ENCODE results near the gene C6orf136. TPM values are rescaled to one million over a fixed set of nuclear protein-coding genes. Genes with fewer than 3 reads are reported as not detected.
"Not testable (repeated sequence)": the region's sequence is repeated elsewhere in the genome, so short reads cannot be mapped to it uniquely, and the experiment has no call there.

C6orf136 gene
- total and polyA plus RNA-seq, 9 of the 15 experiments (the other 6 are each of a cell fraction or from before 2014, with no cell fraction given) = 14.1 to 63.1 (median 18.4) TPM

- TF ChIP-seq, protein P1, sequence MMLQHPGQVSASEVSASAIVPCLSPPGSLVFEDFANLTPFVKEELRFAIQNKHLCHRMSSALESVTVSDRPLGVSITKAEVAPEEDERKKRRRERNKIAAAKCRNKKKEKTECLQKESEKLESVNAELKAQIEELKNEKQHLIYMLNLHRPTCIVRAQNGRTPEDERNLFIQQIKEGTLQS (IDR thresholded peaks at IDR 0.05) = peak; percentile 96
- TF ChIP-seq, protein P1 (CRISPR knock-in tag; conservative IDR thresholded peaks at IDR 0.05) = not testable (repeated sequence)
- TF ChIP-seq ZBTB7A (IDR thresholded peaks at IDR 0.05; ENCODE audit: borderline replicate concordance, control insufficient read depth, low read depth, low read length) (peak; percentile 26; the same call in 1 of the 2 replicates), CREM (IDR thresholded peaks at IDR 0.05; ENCODE audit: low read depth) (peak; percentile 42; the same call in 1 of the 2 replicates)
Measured at GRCh38 chr6:30666300-30666699, 19.4 kb downstream of the C6orf136 start (continued).

DNA sequence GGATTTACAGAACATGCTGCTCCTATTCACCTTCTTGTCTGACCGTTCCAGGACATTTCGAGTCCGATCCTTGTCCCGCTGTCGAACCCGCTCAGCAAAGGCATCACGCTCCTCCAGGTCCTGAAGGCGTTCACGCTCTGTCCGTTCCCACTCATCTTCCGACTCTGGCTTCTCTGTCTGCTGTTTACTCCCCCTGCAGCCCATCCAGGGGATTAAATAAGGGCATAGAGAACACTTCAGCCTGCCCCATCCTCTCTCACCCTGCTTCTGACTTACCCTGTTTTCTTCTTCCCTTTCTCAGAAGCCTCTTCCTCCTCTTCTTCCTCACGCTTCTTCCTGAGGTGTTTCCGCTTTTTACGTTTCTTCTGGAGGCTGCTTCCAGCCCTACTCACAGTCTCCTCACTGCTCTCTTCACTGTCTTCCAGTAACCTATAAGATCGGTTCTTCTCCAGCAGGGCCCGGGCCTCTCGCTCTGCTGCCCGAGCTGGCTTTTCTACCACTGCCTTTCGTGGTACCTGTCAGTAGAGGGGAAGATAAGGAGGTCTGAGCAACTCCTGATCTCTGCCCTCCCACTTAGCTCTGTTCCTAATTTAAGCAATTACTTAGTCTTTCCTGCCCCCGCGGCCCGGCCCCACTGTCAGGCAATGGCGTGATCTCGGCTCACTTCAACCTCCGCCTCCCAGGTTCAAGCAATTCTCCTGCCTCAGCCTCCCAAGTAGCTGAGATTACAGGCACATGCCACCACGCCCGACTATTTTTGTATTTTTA lies 24.0 kb downstream of the C6orf136 start:
- H3K4me3 ChIP-seq = no peak overlapping the region
- peaks cover 40% of the 10 kb centered on the region for H3K36me3 ChIP-seq (ENCODE audit: control insufficient read depth, insufficient read depth, low read length)
- peaks cover 20% of the 10 kb centered on the region for H3K79me2 ChIP-seq (ENCODE audit: control insufficient read depth, insufficient read depth, low read length)
- H3K4me1 ChIP-seq (replicated peaks in 1 of 2; ENCODE audit: control insufficient read depth in 2 of 2, insufficient read depth in 2 of 2, low read length in 2 of 2) = peaks cover 7 to 27% of the 10 kb centered on the region in 2 experiments
- H3K27me3 ChIP-seq (ENCODE audit: control insufficient read depth in 2 of 2, insufficient read depth in 2 of 2, low read length in 2 of 2) = no peaks in the 10 kb centered on the region
- no peak overlapping the region for H3K4me2 ChIP-seq (ENCODE audit: insufficient read depth, low read length)
- no peak overlapping the region for H2AFZ ChIP-seq (ENCODE audit: low read depth, low read length)
- POLR2A ChIA-PET = interaction anchor here (1.8 to 2.5 kb wide), 3 partner anchors 14 to 58 kb away, joined by 8 to 21 read pairs (median 9); no protein-coding TSS in a partner anchor
- no peaks in the 10 kb centered on the region for H3K9me3 ChIP-seq (replicated peaks; ENCODE audit: control insufficient read depth, insufficient read depth, low read depth, low read length)
- ATAC-seq (peak; percentile 29; the same call in 2 of the 3 replicates), FAIRE-seq (peak; percentile 37), DNase-seq (ENCODE audit: extremely low read depth in 1 of 4, low spot score in 3 of 4) (peak in 2 of 4 experiments; percentile 49 to 60)
- peak overlapping the region in 1 of 2 experiments; percentile 11; a peak in 1 of 4 replicates for H3K9ac ChIP-seq (ENCODE audit: insufficient read depth in 1 of 2, low read depth in 2 of 2, low read length in 2 of 2)
- in situ Hi-C loops (cut with MboI) (loop anchor here (5.0 to 10.0 kb wide), 3 partner anchors 54 to 414 kb away; partner anchors contain the start of gene TUBB), intact Hi-C loops (cut with micrococcal nuclease) (loop anchor here (5.0 kb wide), 1 partner anchor 114 kb away; the partner anchor contains the start of genes GNL1 and PRR3)
- CTCF ChIA-PET (ENCODE audit: low intra/inter-chr PET ratio) = interaction anchor here (0.6 kb wide), 1 partner anchor 154 kb away, joined by 3 read pairs; no protein-coding TSS in a partner anchor
- H4K20me1 ChIP-seq (replicated peaks; ENCODE audit: control insufficient read depth, insufficient read depth, low read length) = no peaks in the 10 kb centered on the region
- H3K27ac ChIP-seq (ENCODE audit: extremely low read depth, low read depth, low read length) = no peak overlapping the region
- BruUV-seq (replicated peaks) = no TSS peak
- 81% methylated on average over 27 of the region's 27 CpGs for WGBS (ENCODE audit: insufficient coverage, low coverage, missing lambda C conversion rate)
- H3K9me1 ChIP-seq (ENCODE audit: control insufficient read depth, insufficient read depth, low read length) = peaks cover 6% of the 10 kb centered on the region
- TF ChIP-seq ETV5 (CRISPR knock-in tag; IDR thresholded peaks at IDR 0.05; ENCODE audit: low read depth) (no peak), ZNF133 (CRISPR knock-in tag; IDR thresholded peaks at IDR 0.05) (no peak), RBFOX2 (IDR thresholded peaks at IDR 0.05; ENCODE audit: low read depth, low read length) (no peak), ZNF740 (CRISPR knock-in tag; IDR thresholded peaks at IDR 0.05) (no peak), ZNF740 (tag; IDR thresholded peaks at IDR 0.05) (no peak), ELK1 (CRISPR knock-in tag; IDR thresholded peaks at IDR 0.05) (no peak), YBX1 (IDR thresholded peaks at IDR 0.05) (no peak)
- TF ChIP-seq, protein P2, sequence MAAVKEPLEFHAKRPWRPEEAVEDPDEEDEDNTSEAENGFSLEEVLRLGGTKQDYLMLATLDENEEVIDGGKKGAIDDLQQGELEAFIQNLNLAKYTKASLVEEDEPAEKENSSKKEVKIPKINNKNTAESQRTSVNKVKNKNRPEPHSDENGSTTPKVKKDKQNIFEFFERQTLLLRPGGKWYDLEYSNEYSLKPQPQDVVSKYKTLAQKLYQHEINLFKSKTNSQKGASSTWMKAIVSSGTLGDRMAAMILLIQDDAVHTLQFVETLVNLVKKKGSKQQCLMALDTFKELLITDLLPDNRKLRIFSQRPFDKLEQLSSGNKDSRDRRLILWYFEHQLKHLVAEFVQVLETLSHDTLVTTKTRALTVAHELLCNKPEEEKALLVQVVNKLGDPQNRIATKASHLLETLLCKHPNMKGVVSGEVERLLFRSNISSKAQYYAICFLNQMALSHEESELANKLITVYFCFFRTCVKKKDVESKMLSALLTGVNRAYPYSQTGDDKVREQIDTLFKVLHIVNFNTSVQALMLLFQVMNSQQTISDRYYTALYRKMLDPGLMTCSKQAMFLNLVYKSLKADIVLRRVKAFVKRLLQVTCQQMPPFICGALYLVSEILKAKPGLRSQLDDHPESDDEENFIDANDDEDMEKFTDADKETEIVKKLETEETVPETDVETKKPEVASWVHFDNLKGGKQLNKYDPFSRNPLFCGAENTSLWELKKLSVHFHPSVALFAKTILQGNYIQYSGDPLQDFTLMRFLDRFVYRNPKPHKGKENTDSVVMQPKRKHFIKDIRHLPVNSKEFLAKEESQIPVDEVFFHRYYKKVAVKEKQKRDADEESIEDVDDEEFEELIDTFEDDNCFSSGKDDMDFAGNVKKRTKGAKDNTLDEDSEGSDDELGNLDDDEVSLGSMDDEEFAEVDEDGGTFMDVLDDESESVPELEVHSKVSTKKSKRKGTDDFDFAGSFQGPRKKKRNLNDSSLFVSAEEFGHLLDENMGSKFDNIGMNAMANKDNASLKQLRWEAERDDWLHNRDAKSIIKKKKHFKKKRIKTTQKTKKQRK (IDR thresholded peaks at IDR 0.05; ENCODE audit: borderline replicate concordance, low read depth, low read length) = no peak

Data from K562 (cell line).